Fibroblast of lung (primary cell): ENCODE data around the gene WDR49.

Source experiments
- CTCF ChIP-seq, 2 donors: IDR thresholded peaks in 1 of 2; conservative IDR thresholded peaks in 1 of 2; 1 replicate in 1 of 2; 2 replicates in 1 of 2; pipeline ENCODE4 v1.5.1; 2011 to 2012; ENCODE audit warnings: low read length in 2 of 2, control low read depth in 1 of 2, inconsistent platforms in 1 of 2, low read depth in 1 of 2, mild to moderate bottlenecking in 1 of 2
- EZH2 ChIP-seq: IDR thresholded peaks from 2 replicates; pipeline ENCODE4 v1.5.1; 2012; ENCODE audit warnings: low read length, control low read depth, mild to moderate bottlenecking; ENCODE audit errors: missing control alignments

GRCh38 chr3:167450675-167451074 lies 203.1 kb downstream of the WDR49 start:
- TF ChIP-seq CTCF (conservative IDR thresholded peaks at IDR 0.05 in 1 of 2, IDR thresholded peaks at IDR 0.05 in 1 of 2; ENCODE audit: low read depth in 1 of 2, low read length in 2 of 2) (no peak), EZH2 (no peak)
